IPS-NIHi7 (cell line): Measurements from ENCODE around the gene RAVER1.
A peak's percentile ranks its signal among the peaks of the same experiment; 100 is the strongest.

Source experiments
- DNase-seq: peaks from one replicate; pipeline ENCODE4 v3.0.0; 2012; ENCODE audit warnings: mixed read lengths; ENCODE audit errors: extremely low spot score

The RAVER1 gene

DNA sequence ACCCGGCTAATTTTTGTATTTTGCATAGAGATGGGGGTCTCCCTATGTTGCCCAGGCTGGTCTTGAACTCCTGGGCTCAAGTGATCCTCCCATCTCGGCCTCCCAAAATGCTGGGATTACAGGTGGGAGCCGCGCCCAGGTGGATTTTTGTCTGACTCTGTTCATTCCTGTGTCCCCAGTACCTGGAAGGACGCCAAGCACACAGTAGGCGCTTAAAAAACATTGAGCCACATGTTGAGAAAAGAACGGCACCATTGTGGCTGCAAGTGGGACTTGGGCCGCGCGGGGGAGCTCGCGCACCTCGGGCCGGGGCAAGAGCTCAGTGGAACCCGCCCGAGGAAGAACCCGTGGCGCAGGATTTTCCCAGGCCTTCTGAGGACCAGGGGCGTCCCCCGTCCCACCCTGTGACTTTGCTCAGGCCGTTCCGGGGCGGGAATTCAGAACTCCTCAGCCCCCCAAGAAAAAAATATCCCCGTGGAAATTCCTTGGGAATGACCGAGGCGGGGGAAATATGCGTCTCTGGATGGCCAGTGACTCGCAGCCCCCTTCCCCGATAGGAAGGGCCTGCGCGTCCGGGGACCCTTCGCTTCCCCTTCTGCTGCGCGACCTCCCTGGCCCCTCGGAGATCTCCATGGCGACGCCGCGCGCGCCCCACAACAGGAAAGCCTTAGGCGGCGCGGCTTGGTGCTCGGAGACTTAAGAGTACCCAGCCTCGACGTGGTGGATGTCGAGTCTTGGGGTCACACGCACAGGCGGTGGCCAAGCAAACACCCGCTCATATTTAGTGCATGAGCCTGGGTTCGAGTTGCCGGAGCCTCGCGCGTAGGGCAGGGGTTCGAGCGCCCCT is 63.8 kb downstream of the RAVER1 start:
- DNase-seq = peak; percentile 82

DNA sequence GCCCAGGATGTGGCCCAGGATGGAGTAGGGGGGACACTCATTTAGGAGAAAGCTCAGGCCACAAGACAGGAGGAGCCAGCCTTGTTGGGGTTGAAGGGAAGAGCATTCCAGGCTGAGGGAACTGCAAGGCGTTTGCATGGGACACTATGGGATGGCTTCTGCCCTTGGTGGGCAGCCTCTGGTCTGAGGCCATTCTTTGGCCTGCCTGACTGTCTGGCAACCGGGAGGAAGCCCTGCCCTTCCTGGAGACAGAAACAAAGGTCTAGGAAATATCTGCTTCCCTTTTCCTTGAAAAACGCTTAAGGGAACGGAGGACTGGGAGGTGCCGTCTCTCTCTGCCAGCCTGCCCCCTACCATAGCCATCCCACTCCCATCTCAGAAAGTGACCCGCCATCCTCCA is 65.3 kb downstream of the RAVER1 start:
- no peak for DNase-seq

DNA sequence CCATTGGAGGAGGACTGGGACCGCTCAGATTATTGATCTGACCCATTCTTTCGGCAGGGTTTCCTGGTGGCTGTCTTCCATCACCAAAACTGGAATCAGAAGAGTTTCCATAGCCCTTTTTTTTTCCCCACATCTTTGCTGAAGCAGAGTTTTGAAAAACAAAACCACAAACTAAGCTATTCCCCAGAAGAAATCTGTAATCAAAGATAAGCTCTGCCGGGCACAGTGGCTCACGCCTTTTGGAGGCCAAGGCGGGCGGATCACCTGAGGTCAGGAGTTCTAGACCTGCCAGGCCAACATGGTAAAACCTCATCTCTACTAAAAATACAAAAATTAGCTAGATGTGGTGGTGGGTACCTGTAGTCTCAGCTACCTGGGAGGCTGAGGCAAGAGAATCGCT is 66.6 kb downstream of the RAVER1 start:
- no peak for DNase-seq
